Keratinocyte (primary cell): ENCODE measurements around the gene TBPL2.

Source experiments
- EZH2 ChIP-seq: IDR thresholded peaks from one replicate; pipeline ENCODE4 v1.6.1; 2012; ENCODE audit warnings: inconsistent platforms, mild to moderate bottlenecking, low read length, moderate library complexity
- TF ChIP-seq, protein P1 (sequence below), 3 experiments: IDR thresholded peaks in 1 of 3; conservative IDR thresholded peaks in 1 of 3; optimal IDR thresholded peaks in 1 of 3; 2 replicates in 2 of 3; 3 replicates in 1 of 3; pipeline versions ENCODE3 to v1.5.1; 2011; ENCODE audit warnings: low read length in 3 of 3, mild to moderate bottlenecking in 3 of 3, moderate library complexity in 2 of 3, control low read depth in 1 of 3, inconsistent platforms in 1 of 3; ENCODE audit not compliant: insufficient read depth in 2 of 3; ENCODE audit errors: extremely low read depth in 1 of 3

DNA sequence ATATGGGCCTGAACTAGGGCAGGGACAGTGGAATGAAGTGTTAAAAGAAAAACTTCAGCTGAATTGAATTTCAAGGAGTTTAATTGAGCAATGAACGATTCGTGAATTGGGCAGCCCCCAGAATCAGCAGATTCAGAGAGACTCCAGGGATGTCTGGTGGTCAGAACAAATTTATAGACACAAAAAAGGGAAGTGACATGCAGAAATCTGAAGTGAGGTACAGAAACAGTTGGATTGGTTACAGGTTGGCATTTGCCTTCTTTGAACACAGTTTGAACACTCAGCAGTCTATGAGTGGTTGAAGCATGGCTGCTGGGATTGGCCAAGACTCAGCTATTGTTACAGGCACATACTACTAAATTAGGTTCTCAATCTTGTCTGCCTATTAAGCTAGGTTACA, 9.7 kb upstream of the TBPL2 start:
- TF ChIP-seq, protein P1, sequence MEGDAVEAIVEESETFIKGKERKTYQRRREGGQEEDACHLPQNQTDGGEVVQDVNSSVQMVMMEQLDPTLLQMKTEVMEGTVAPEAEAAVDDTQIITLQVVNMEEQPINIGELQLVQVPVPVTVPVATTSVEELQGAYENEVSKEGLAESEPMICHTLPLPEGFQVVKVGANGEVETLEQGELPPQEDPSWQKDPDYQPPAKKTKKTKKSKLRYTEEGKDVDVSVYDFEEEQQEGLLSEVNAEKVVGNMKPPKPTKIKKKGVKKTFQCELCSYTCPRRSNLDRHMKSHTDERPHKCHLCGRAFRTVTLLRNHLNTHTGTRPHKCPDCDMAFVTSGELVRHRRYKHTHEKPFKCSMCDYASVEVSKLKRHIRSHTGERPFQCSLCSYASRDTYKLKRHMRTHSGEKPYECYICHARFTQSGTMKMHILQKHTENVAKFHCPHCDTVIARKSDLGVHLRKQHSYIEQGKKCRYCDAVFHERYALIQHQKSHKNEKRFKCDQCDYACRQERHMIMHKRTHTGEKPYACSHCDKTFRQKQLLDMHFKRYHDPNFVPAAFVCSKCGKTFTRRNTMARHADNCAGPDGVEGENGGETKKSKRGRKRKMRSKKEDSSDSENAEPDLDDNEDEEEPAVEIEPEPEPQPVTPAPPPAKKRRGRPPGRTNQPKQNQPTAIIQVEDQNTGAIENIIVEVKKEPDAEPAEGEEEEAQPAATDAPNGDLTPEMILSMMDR (optimal IDR thresholded peaks at IDR 0.05 in 1 of 3, IDR thresholded peaks at IDR 0.05 in 1 of 3, conservative IDR thresholded peaks at IDR 0.05 in 1 of 3; ENCODE audit: extremely low read depth in 1 of 3, insufficient read depth in 2 of 3, low read length in 3 of 3) = no peak
- no peak for TF ChIP-seq EZH2
